Glutamatergic neuron (in vitro differentiated cells): Measurements from ENCODE around the gene ESR2. TPM values are rescaled to one million over a fixed set of nuclear protein-coding genes. Genes with fewer than 3 reads are reported as not detected.

Experiments used
- DNase-seq: peaks from one replicate; pipeline ENCODE4 v3.0.0; 2022
- H3K27ac Mint-ChIP-seq: one replicate; pipeline ENCODE4 v1.8.0; 2020; ENCODE audit warnings: mild to moderate bottlenecking, mixed read lengths, inconsistent platforms; ENCODE audit not compliant: unreplicated experiment
- H3K27me3 Mint-ChIP-seq: one replicate; pipeline ENCODE4 v1.8.0; 2020; ENCODE audit warnings: mild to moderate bottlenecking, moderate library complexity, mixed read lengths, inconsistent platforms; ENCODE audit not compliant: unreplicated experiment
- H3K36me3 Mint-ChIP-seq: one replicate; pipeline ENCODE4 v1.8.0; 2020; ENCODE audit warnings: mild to moderate bottlenecking, mixed read lengths, inconsistent platforms; ENCODE audit not compliant: unreplicated experiment
- H3K4me1 Mint-ChIP-seq: one replicate; pipeline ENCODE4 v1.8.0; 2020; ENCODE audit warnings: mild to moderate bottlenecking, low read depth, mixed read lengths, inconsistent platforms; ENCODE audit not compliant: unreplicated experiment
- H3K4me3 Mint-ChIP-seq: one replicate; pipeline ENCODE4 v1.8.0; 2020; ENCODE audit warnings: mild to moderate bottlenecking, mixed read lengths, inconsistent platforms; ENCODE audit not compliant: unreplicated experiment
- H3K9me3 Mint-ChIP-seq: one replicate; pipeline ENCODE4 v1.8.0; 2020; ENCODE audit warnings: mild to moderate bottlenecking, moderate library complexity, mixed read lengths, inconsistent platforms; ENCODE audit not compliant: unreplicated experiment
- total RNA-seq: library from RNA; stranded (reverse); fragmentation: NEBNext Ultra II Directional; extraction: Animal tissue kit (Norgen Biotek cat#: 25700); gene quantifications from one replicate; pipeline ENCODE4 v1.2.1, GENCODE V29; 2021; ENCODE audit not compliant: unreplicated experiment
- TF ChIP-seq, protein P1 (sequence below): fragments of 200-600 bp; sonication (generic); IDR thresholded peaks from one replicate; pipeline ENCODE4 v1.5.0; 2021; ENCODE audit not compliant: partially characterized antibody, unreplicated experiment

ESR2 gene
- total RNA-seq, 1 donor from 2014 or later: 0.66 TPM

DNA sequence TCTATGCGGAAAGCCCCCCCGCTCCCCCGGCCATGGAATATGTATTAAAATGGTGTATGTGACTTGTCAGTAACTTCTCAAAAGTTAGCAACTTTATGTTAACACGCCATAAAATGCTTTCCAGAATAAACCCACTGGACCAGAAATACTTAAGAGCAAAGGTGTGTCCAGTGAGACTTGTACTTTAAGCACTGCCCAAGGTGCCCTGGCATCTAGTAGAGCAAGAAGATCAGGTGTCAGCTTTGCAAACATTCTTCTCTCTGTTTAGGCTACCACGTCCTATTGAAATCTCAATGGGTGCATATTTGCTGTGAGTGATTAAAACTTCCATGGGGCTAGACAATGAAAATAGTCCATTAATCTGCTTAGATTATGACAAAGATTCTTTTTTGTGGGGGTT lies 201.2 kb downstream of the ESR2 start:
- Mint-ChIP-seq H3K27me3 (peaks cover 1% of the 10 kb centered on the region), H3K4me1 (peaks cover 13% of the 10 kb centered on the region), H3K4me3 (no peak overlapping the region), H3K27ac (no peak overlapping the region), H3K36me3 (no peaks in the 10 kb centered on the region), H3K9me3 (no peaks in the 10 kb centered on the region)
- DNase-seq: no peak
- TF ChIP-seq, protein P1, sequence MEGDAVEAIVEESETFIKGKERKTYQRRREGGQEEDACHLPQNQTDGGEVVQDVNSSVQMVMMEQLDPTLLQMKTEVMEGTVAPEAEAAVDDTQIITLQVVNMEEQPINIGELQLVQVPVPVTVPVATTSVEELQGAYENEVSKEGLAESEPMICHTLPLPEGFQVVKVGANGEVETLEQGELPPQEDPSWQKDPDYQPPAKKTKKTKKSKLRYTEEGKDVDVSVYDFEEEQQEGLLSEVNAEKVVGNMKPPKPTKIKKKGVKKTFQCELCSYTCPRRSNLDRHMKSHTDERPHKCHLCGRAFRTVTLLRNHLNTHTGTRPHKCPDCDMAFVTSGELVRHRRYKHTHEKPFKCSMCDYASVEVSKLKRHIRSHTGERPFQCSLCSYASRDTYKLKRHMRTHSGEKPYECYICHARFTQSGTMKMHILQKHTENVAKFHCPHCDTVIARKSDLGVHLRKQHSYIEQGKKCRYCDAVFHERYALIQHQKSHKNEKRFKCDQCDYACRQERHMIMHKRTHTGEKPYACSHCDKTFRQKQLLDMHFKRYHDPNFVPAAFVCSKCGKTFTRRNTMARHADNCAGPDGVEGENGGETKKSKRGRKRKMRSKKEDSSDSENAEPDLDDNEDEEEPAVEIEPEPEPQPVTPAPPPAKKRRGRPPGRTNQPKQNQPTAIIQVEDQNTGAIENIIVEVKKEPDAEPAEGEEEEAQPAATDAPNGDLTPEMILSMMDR: no peak

DNA sequence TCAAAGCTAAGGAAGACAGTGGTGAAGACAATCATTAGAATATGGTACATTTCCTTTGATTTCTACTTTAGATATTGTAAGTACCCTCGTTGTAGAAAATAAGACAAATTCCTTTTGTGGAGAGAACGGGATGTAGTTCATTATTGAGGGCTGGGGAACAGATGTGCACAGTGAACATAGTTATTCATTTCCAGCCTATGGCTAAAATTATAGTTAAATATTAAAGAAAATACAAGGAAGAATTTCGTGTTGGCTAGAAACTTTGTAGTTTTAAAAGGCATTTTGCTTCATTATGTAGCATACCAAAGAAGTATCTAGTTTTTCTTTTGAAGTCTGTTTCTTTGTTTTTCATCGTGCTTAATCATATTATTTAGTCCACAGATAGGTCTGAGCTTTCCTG lies 201.8 kb downstream of the ESR2 start:
- no peak overlapping the region for H3K27ac Mint-ChIP-seq

DNA sequence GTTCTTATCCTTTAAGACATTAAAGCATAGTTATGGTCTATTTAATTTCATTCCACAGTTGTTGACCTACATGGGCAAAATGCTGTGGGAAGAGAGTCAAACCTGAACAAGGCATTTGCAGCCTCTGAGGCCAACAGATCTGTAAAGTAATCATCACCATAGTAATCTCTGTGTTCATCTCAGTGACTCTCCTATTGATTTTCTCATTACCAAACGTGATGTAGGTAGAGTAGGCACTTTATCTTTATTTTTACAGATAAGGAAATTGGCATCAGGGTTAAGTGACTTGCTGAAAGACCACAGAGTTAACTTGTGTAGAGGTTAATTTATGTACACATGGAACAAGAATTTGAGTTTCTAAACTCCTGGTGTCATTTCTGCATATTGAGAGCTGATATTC lies 203.0 kb downstream of the ESR2 start:
- H3K36me3 Mint-ChIP-seq: no peaks in the 10 kb centered on the region
- H3K9me3 Mint-ChIP-seq: no peaks in the 10 kb centered on the region
- no peak for DNase-seq
- no peak overlapping the region for H3K27ac Mint-ChIP-seq
- H3K27me3 Mint-ChIP-seq: peaks cover 1% of the 10 kb centered on the region
- H3K4me1 Mint-ChIP-seq: peaks cover 13% of the 10 kb centered on the region
- TF ChIP-seq, protein P1: no peak
- no peak overlapping the region for H3K4me3 Mint-ChIP-seq

More for the DNA sequence above, 201.8 kb downstream of the ESR2 start:
- Mint-ChIP-seq H3K9me3 (no peaks in the 10 kb centered on the region), H3K36me3 (no peaks in the 10 kb centered on the region), H3K4me1 (peaks cover 13% of the 10 kb centered on the region), H3K27me3 (peaks cover 1% of the 10 kb centered on the region), H3K4me3 (no peak overlapping the region)
- no peak for DNase-seq
- TF ChIP-seq, protein P1: no peak

DNA sequence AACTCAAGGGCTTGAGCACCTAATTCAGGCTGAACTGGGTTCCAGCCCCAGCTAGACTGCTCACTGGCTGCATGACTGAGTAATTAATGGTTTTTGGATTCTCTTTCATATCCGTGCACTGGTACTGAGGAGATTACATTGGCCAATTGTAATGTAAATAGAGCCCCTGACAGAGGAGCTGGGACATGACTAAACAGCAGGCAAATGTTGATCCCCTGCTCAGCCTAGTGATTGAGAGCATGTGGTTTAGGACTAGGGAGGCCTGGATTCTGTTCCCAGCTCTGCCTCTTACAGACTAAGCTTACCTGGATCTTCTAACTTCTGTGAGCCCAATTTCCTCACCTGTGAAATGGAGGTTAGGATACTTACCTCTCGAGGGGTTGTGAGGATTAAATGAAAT lies 204.3 kb downstream of the ESR2 start:
- DNase-seq: no peak
- Mint-ChIP-seq H3K27ac (no peak overlapping the region), H3K4me1 (peaks cover 13% of the 10 kb centered on the region), H3K4me3 (no peak overlapping the region), H3K36me3 (no peaks in the 10 kb centered on the region), H3K9me3 (no peaks in the 10 kb centered on the region), H3K27me3 (peaks cover 1% of the 10 kb centered on the region)
- TF ChIP-seq, protein P1: no peak

DNA sequence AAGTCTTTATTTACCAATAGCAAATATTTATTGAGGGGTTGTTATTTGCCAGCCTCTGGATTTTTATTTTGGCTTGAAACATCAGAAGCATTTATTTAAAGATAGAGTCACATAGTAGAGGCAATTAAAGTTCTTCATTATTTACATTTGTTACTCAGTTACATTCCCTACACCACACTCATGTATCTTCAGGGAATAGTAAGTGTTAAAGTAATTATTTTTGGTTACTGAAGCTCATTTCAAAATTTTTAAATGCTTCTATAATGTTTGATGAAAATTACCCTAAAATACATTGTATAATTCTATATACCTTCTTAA lies 205.6 kb downstream of the ESR2 start:
- TF ChIP-seq, protein P1: no peak
- Mint-ChIP-seq H3K27me3 (no peaks in the 10 kb centered on the region), H3K4me1 (peaks cover 8% of the 10 kb centered on the region), H3K9me3 (no peaks in the 10 kb centered on the region), H3K4me3 (no peak overlapping the region), H3K27ac (no peak overlapping the region), H3K36me3 (no peaks in the 10 kb centered on the region)
- DNase-seq: no peak
